ENCODE results near the gene TTLL1.

TTLL1 gene

DNA sequence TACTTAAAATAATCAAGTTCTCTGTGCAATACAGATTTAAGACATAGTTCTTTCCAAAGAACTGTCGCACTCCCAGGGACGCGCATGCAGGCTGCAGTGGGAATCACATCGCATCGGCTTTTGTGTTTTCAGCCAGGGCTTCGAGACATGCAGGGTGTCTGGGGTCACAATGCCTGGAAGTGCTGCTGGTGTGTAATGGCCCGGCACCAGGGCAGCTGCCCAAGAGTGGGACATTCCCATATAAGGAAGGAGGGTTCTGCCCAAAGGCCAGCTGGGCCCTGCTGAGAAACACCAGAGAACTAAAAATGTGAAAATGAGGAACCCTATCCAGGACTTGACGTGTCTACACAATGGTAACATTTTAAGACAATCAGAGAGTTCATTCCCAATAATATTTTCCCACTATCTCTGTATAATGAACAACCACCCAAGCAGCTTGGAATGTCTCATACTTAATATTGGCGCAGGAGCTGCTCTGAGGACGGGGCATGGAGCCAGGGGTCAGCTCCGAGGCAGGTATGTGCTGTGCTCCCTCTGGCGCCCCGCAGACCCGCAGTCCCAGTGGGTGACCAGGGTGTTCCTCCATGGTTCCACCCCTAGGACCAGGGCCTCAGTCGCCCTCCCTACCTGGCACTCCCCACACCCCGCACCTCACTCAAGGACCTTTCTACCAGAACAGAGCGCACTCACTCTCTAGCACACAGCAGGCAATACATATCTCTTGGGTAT is 42.7 kb upstream of the TTLL1 start:
- no peak overlapping the region for H3K4me3 ChIP-seq (ENCODE audit: low read depth, low read length)
- TF ChIP-seq, protein P1, sequence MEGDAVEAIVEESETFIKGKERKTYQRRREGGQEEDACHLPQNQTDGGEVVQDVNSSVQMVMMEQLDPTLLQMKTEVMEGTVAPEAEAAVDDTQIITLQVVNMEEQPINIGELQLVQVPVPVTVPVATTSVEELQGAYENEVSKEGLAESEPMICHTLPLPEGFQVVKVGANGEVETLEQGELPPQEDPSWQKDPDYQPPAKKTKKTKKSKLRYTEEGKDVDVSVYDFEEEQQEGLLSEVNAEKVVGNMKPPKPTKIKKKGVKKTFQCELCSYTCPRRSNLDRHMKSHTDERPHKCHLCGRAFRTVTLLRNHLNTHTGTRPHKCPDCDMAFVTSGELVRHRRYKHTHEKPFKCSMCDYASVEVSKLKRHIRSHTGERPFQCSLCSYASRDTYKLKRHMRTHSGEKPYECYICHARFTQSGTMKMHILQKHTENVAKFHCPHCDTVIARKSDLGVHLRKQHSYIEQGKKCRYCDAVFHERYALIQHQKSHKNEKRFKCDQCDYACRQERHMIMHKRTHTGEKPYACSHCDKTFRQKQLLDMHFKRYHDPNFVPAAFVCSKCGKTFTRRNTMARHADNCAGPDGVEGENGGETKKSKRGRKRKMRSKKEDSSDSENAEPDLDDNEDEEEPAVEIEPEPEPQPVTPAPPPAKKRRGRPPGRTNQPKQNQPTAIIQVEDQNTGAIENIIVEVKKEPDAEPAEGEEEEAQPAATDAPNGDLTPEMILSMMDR (IDR thresholded peaks at IDR 0.05; ENCODE audit: control insufficient read depth, extremely low read depth, insufficient read depth) = no peak
- no peak for DNase-seq (ENCODE audit: low read depth)

DNA sequence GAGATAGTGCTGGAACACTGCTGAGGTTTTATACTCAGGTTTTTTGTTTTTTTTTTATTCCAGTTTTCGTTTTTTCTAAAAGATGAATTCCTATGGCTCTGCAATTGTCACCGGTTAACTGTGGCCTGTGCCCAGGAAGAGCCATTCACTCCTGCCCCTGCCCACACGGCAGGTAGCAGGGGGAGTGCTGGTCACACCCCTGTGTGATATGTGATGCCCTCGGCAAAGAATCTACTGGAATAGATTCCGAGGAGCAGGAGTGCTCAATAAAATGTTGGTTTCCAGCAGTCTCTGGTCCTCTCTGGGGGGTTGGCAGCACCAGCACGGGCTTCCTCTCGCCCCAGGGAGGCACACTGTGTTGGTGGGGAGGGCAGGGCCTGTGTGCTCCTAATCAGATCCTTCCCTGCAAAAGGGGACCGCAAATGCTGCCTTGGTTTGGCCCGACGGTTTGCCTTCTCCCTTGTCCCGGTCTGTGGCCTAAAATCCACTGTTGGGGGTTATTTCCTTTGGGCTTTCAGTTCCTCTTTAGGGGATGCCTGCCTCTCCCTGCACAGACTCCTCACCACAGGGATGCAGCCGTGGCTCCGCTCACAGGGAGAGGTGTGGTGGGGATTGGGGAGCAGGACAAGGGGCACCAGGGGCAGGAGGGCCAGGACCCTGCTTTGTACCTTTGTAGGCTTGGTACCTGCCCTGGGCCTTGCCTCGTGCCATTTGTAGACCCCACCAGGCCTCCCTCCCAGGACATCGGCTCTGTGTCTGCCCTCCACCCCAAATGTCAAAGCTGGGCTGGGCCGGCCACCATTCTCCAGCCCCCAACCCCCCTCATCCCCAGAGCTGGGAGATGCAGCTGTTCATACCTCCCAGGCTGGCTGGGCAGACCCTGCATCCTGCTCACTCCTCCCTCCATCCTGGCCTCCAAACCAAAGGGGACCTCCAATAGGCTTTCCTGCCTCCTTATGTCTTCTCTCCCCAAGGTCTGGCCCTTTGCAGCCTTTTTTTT is 40.5 kb upstream of the TTLL1 start:
- H3K4me3 ChIP-seq (ENCODE audit: low read depth, low read length) = no peak overlapping the region
- no peak for DNase-seq (ENCODE audit: low read depth)
- TF ChIP-seq, protein P1 (IDR thresholded peaks at IDR 0.05; ENCODE audit: control insufficient read depth, extremely low read depth, insufficient read depth) = no peak

DNA sequence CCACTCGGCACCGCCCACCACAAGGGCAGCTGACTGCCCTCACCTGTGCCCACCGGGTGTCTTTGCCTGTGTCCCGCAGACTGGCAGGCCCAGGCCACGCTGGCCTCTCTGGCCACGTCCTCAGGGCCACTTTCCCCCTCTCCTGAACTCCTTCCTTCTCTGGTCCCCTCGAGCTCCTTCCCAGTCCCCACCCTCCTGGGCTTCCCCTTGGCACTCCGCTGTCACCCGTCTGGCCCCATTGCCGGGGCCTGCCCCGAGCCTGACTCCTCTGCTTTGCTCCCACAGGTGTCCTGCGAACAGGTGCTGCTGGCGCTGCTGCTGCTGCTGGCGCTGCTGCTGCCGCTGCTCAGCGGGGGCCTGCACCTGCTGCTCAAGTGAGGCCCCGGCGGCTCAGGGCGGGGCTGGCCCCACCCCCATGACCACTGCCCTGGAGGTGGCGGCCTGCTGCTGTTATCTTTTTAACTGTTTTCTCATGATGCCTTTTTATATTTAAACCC is 39.8 kb upstream of the TTLL1 start:
- H3K4me3 ChIP-seq (ENCODE audit: low read depth, low read length) = no peak overlapping the region
- no peak for DNase-seq (ENCODE audit: low read depth)

DNA sequence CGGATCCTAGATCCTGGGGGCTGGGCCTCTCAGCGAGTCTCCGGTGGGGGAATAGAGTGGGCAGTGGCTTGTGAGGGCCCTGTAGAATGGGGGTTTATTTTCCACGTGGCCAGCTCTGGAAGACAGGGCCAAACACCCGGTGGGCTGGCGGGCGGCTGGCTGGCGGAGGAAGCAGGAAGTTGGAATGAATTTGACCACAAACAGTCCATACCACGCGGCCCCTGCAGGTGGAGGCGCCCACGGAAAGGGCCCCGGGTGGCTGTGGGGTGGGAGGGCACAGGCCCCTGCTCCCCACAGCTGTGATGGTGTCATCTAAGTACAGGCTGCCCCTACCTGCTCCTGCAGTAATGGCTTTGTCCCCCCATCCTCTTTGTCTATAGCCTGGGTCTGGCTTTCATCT is 38.9 kb upstream of the TTLL1 start:
- H3K4me3 ChIP-seq (ENCODE audit: low read depth, low read length) = no peak overlapping the region
- TF ChIP-seq, protein P1 (IDR thresholded peaks at IDR 0.05; ENCODE audit: control insufficient read depth, extremely low read depth, insufficient read depth) = no peak
- no peak for DNase-seq (ENCODE audit: low read depth)

More for the DNA sequence above, 39.8 kb upstream of the TTLL1 start:
- TF ChIP-seq, protein P1 (IDR thresholded peaks at IDR 0.05; ENCODE audit: control insufficient read depth, extremely low read depth, insufficient read depth) = no peak

DNA sequence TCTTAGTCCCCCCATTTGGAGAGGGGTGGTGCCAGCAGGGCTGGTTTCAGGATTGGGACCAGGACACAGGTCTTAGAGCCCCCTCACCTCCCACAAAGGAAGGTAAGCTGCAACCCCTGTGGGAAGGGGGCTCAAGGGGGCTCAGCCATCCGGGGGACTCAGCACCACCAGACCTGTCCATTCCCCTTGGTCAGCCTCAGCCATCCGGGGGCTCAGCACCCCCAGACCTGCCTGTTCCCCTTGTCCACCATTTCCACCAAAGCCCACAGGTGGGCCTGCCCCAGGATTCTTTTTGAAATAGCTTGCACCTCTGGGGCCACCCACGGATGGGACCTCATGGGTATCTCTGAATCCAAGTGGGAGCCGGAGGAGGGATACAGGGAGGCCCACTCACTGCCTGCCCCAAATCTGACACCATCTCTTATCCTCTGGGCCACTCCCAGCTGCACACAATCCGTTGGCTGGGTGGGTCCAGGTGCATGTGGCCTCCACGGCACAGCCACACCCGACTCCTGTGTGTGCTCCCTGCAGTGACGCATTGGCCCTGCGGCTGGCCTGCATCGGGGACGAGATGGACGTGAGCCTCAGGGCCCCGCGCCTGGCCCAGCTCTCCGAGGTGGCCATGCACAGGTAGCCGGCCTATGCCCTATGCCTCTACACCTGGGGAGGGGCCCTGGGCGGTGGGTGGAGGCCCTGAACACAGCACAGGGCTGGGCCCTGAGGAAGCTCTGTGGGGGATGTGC is 38.1 kb upstream of the TTLL1 start:
- TF ChIP-seq, protein P1 (IDR thresholded peaks at IDR 0.05; ENCODE audit: control insufficient read depth, extremely low read depth, insufficient read depth) = no peak
- no peak overlapping the region for H3K4me3 ChIP-seq (ENCODE audit: low read depth, low read length)
- DNase-seq (ENCODE audit: low read depth) = no peak

DNA sequence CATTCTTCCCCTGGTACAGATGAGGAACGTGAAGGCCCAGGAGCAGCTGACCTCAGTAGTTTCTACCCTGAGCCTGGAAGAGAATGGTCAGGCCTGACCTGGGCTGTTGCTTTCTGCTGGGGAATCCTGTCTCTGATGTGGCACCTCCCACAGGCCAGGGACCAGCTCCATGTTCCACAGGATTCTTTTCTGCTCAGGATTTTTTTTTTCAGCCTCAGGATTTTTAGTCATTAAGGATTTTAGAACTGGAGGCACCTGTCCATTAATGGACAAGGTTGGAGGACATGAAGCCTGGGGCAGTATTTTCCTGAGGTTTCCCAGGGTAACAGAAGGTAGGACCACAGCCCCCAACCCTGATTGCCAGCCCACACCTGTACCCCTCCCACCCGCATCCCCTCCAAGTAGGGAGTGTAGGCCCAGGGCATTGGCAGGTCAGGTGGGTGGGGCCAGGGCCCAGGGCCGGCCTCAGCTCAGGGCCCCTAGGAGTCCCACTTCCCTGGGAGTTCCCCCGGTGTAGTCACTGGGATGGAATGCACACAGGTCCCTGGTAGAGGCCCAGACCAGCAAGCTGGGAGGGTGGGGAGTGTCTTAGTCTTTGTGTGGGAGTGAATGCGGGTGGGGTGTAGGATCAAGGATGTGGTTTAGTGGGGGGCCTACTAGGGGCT is 37.4 kb upstream of the TTLL1 start:
- DNase-seq (ENCODE audit: low read depth) = no peak
- TF ChIP-seq, protein P1 (IDR thresholded peaks at IDR 0.05; ENCODE audit: control insufficient read depth, extremely low read depth, insufficient read depth) = no peak
- no peak overlapping the region for H3K4me3 ChIP-seq (ENCODE audit: low read depth, low read length)

Measured in LNCaP clone FGC (cell line).